Thyroid gland (tissue), 4 donors: ENCODE measurements around the gene BRD3.

Experiments used
- CTCF ChIP-seq, 6 experiments: fragments of 200-600 bp in 3 of 6; fragments of 450-650 bp in 3 of 6; sonication (generic) in 3 of 6; IDR thresholded peaks; one replicate each; pipeline ENCODE4 v1.5.1; 2016 to 2019; ENCODE audit warnings: antibody characterized with exemption in 6 of 6, mild to moderate bottlenecking in 2 of 6, inconsistent platforms in 1 of 6, moderate library complexity in 1 of 6
- POLR2A ChIP-seq, 2 donors: fragments of 450-650 bp; IDR thresholded peaks; one replicate each; pipeline ENCODE4 v1.6.1; 2017; ENCODE audit warnings: antibody characterized with exemption in 2 of 2, mild to moderate bottlenecking in 2 of 2, moderate library complexity in 1 of 2

- no peak for TF ChIP-seq POLR2A (IDR thresholded peaks at IDR 0.05)
- TF ChIP-seq CTCF (IDR thresholded peaks at IDR 0.05) = no peak
Observed at GRCh38 chr9:134111064-134111463, 43.2 kb upstream of the BRD3 start.
